Subcutaneous adipose tissue (tissue), 4 donors: ENCODE measurements around the gene PPIL6. TPM values are rescaled to one million over a fixed set of nuclear protein-coding genes. Genes with fewer than 3 reads are reported as not detected.

Source experiments
- CTCF ChIP-seq: fragments of 450-650 bp; IDR thresholded peaks from one replicate; pipeline ENCODE4 v1.5.1; 2016; ENCODE audit warnings: low read depth, mild to moderate bottlenecking, control low read depth, antibody characterized with exemption, moderate library complexity
- total RNA-seq, 4 donors: library from RNA; depleted of rRNA; stranded (reverse); fragments of >200 nt; gene quantifications; one replicate each; pipeline ENCODE4 v1.1.0, GENCODE V29; 2016

PPIL6 gene
- total RNA-seq: 1 to 10 TPM in 3 of 4 donors, under 1 TPM in 1; 0.57 to 8.8 (median 4.7) TPM

- no peak for TF ChIP-seq CTCF
These were observed at the start of gene PPIL6, which contains the start of gene SMPD2 for GRCh38 chr6:109440331-109441068. PPIL6 (minus strand) TSS chr6:109440628; CDS start chr6:109440590, 38 bp downstream. SMPD2 (plus strand) TSS chr6:109440724; CDS start chr6:109441122, 398 bp downstream.

- no peak for TF ChIP-seq CTCF
These were observed 47.6 kb upstream of the PPIL6 start for GRCh38 chr6:109488001-109488400.

GRCh38 chr6:109486068-109486467 is 45.6 kb upstream of the PPIL6 start:
- no peak for TF ChIP-seq CTCF

GRCh38 chr6:109485266-109485935 is 45.0 kb upstream of the PPIL6 start:
- TF ChIP-seq CTCF: no peak

- TF ChIP-seq CTCF: no peak
These were observed 43.7 kb upstream of the PPIL6 start for GRCh38 chr6:109484122-109484521.

GRCh38 chr6:109483735-109484057 is 43.3 kb upstream of the PPIL6 start:
- no peak for TF ChIP-seq CTCF

- no peak for TF ChIP-seq CTCF
These were observed 42.7 kb upstream of the PPIL6 start, which contains the start of gene ZBTB24 for GRCh38 chr6:109482905-109483734. ZBTB24 (minus strand) TSS chr6:109483219; CDS start chr6:109482026, 1,193 bp downstream.
